K562 (cell line): ENCODE measurements around the gene DCTD. TPM values are rescaled to one million over a fixed set of nuclear protein-coding genes. Genes with fewer than 3 reads are reported as not detected.

Experiments used
- ATAC-seq: fragments of 200-7000 bp; cut with Tn5 transposase; 3 replicates; pipeline ENCODE4 v1.9.1; 2020; ENCODE audit warnings: moderate library complexity
- BruUV-seq: library from RNA; stranded (reverse); fragments of 400-500 nt; replicated peaks from 2 replicates; lab custom pipeline; 2021; lab: Mats Ljungman, UMichigan
- CTCF ChIA-PET: fragments of 300-600 bp; formaldehyde crosslinking; extraction: SDS; loops from one replicate; lab custom pipeline; 2021; ENCODE audit warnings: low intra/inter-chr PET ratio; lab: Yijun Ruan, JAX
- POLR2A ChIA-PET: fragments of 300-600, 350-650 bp; sonication (Branson Sonifier 250); formaldehyde crosslinking; extraction: SDS; loops from one replicate; lab custom pipeline; 2021; ENCODE audit warnings: antibody characterized with exemption, inconsistent platforms; lab: Yijun Ruan, JAX
- DNase-seq, 4 experiments: peaks; one replicate each; pipeline versions ENCODE4 v3.0.0 to v3.0.0-alpha.2; 2011 to 2018; ENCODE audit warnings: low spot score in 3 of 4, mixed read lengths in 3 of 4; ENCODE audit errors: extremely low read depth in 1 of 4
- FAIRE-seq: peaks from 2 replicates; lab custom pipeline; 2011; peaks lifted over from hg19 to GRCh38; lab: Jason Lieb, UNC
- H2AFZ ChIP-seq: 2 replicates; pipeline ENCODE4 v1.6.0; 2011; ENCODE audit warnings: low read depth, low read length, control low read depth, inconsistent platforms
- H3K27ac ChIP-seq: fragments of 200-600 bp; 3 replicates; pipeline ENCODE4 v1.8.0; 2011; ENCODE audit warnings: low read depth, mild to moderate bottlenecking, control low read depth, inconsistent platforms, low read length, moderate library complexity, mixed read lengths; ENCODE audit errors: extremely low read depth
- H3K27me3 ChIP-seq, 2 experiments: fragments of 300-600 bp in 1 of 2; 2 replicates in 1 of 2; 3 replicates in 1 of 2; pipeline versions ENCODE4 v1.6.0 to v1.8.0; 2011; ENCODE audit warnings: inconsistent platforms in 2 of 2, low read length in 2 of 2, mild to moderate bottlenecking in 1 of 2, mixed read lengths in 1 of 2, moderate library complexity in 1 of 2; ENCODE audit not compliant: control insufficient read depth in 2 of 2, insufficient read depth in 2 of 2
- H3K36me3 ChIP-seq: fragments of 300-600 bp; 3 replicates; pipeline ENCODE4 v1.8.0; 2011; ENCODE audit warnings: mild to moderate bottlenecking, low read length, inconsistent platforms; ENCODE audit not compliant: control insufficient read depth, insufficient read depth
- H3K4me1 ChIP-seq, 2 experiments: fragments of 200-600 bp in 1 of 2; replicated peaks in 1 of 2; 2 replicates in 1 of 2; 3 replicates in 1 of 2; pipeline versions ENCODE4 v1.5.1 to v1.8.0; 2011; ENCODE audit warnings: inconsistent platforms in 2 of 2, low read length in 2 of 2, mild to moderate bottlenecking in 1 of 2, mixed read lengths in 1 of 2, moderate library complexity in 1 of 2; ENCODE audit not compliant: control insufficient read depth in 2 of 2, insufficient read depth in 2 of 2
- H3K4me2 ChIP-seq: 2 replicates; pipeline ENCODE4 v1.6.1; 2011; ENCODE audit warnings: low read length, control low read depth, inconsistent platforms, mixed read lengths; ENCODE audit not compliant: insufficient read depth
- H3K4me3 ChIP-seq: fragments of 200-600 bp; sonication (generic), shearing (Covaris generic); 2 replicates; pipeline ENCODE4 v1.5.1; 2016; ENCODE audit warnings: control low read depth, inconsistent platforms
- H3K79me2 ChIP-seq: fragments of 200-600 bp; 3 replicates; pipeline ENCODE4 v1.8.0; 2011; ENCODE audit warnings: low read length, inconsistent platforms; ENCODE audit not compliant: control insufficient read depth, insufficient read depth
- H3K9ac ChIP-seq, 2 experiments: 2 replicates each; pipeline versions ENCODE4 v1.6.0 to v1.6.1; 2011; ENCODE audit warnings: low read depth in 2 of 2, low read length in 2 of 2, control low read depth in 1 of 2, inconsistent platforms in 1 of 2, mild to moderate bottlenecking in 1 of 2, mixed read lengths in 1 of 2; ENCODE audit not compliant: insufficient read depth in 1 of 2
- H3K9me1 ChIP-seq: one replicate; pipeline ENCODE4 v1.6.0; 2011; ENCODE audit warnings: inconsistent platforms, mild to moderate bottlenecking, low read length, moderate library complexity; ENCODE audit not compliant: control insufficient read depth, insufficient read depth
- H3K9me3 ChIP-seq: replicated peaks from 2 replicates; pipeline ENCODE4 v1.5.1; 2011; ENCODE audit warnings: low read depth, low read length, inconsistent platforms; ENCODE audit not compliant: control insufficient read depth, insufficient read depth
- H4K20me1 ChIP-seq: replicated peaks from 2 replicates; pipeline ENCODE4 v1.6.1; 2011; ENCODE audit warnings: low read length, inconsistent platforms, mixed read lengths; ENCODE audit not compliant: control insufficient read depth, insufficient read depth
- CBX3 ChIP-seq, 2 experiments: IDR thresholded peaks; 1 replicate in 1 of 2; 2 replicates in 1 of 2; pipeline ENCODE4 v1.6.1; 2012; ENCODE audit warnings: inconsistent platforms in 2 of 2, low read length in 2 of 2, borderline replicate concordance in 1 of 2, control low read depth in 1 of 2
- CBX5 ChIP-seq: IDR thresholded peaks from 2 replicates; pipeline ENCODE4 v1.6.1; 2014; ENCODE audit warnings: low read depth, borderline replicate concordance
- CSDE1 ChIP-seq, 2 experiments: fragments of 450-650 bp; IDR thresholded peaks; 2 replicates each; pipeline ENCODE4 v1.6.1; 2016; ENCODE audit warnings: mild to moderate bottlenecking in 1 of 2
- CXXC5 ChIP-seq: fragments of 250-450 bp; sonication (Bioruptor Pico); IDR thresholded peaks from 2 replicates; pipeline ENCODE4 v1.8.0; 2022; ENCODE audit warnings: inconsistent platforms, mild to moderate bottlenecking, moderate library complexity
- GABPB1 ChIP-seq: sonication (generic); formaldehyde crosslinking; IDR thresholded peaks from 2 replicates; pipeline ENCODE4 v1.8.0; 2022; ENCODE audit warnings: mild to moderate bottlenecking, missing genetic modification reagents
- HMG20B ChIP-seq: fragments of 250-450 bp; sonication (Bioruptor Pico); IDR thresholded peaks from 2 replicates; pipeline ENCODE4 v1.5.0; 2021; ENCODE audit warnings: mild to moderate bottlenecking
- NR2F6 ChIP-seq: fragments of 450-650 bp; formaldehyde crosslinking; IDR thresholded peaks from 2 replicates; pipeline ENCODE4 v1.4.0; 2020; ENCODE audit warnings: mild to moderate bottlenecking
- ZBED1 ChIP-seq: IDR thresholded peaks from 2 replicates; pipeline ENCODE4 v1.6.1; 2014
- ZNF589 ChIP-seq: fragments of 200-800 bp; sonication (Bioruptor generic); IDR thresholded peaks from 2 replicates; pipeline ENCODE4 v1.6.1; 2016; ENCODE audit warnings: low read depth, missing genetic modification characterization, missing compliant biosample characterization
- ZZZ3 ChIP-seq: fragments of 450-650 bp; IDR thresholded peaks from 2 replicates; pipeline ENCODE4 v1.6.1; 2016; ENCODE audit warnings: antibody characterized with exemption, mild to moderate bottlenecking, moderate library complexity
- WGBS: fragments of 100-300 bp; shearing (Covaris generic); methylation state at CpG from one replicate; pipeline ENCODE4 v1.1.6; 2016; ENCODE audit warnings: low coverage, mixed read lengths; ENCODE audit not compliant: insufficient coverage; ENCODE audit errors: missing lambda C conversion rate; 5-methylcytosine and 5-hydroxymethylcytosine counted together
- in situ Hi-C: fragments of 300-500 bp; cut with MboI; formaldehyde crosslinking; loops from 4 replicates; pipeline ENCODE4 v1.15.0; 2018; ENCODE audit warnings: inconsistent platforms, mixed read lengths
- intact Hi-C: fragments of 100-400 bp; cut with micrococcal nuclease; formaldehyde crosslinking; loops from 2 replicates; pipeline ENCODE4 v1.14.2; 2022
- polyA plus RNA-seq, 8 experiments: library from polyadenylated mRNA; depleted of rRNA in 4 of 8; stranded (reverse) in 5 of 8; unstranded in 3 of 8; fragments of >200 nt; fragmentation: Nextera tagmentation in 2 of 8; fragmentation: Illumina TruSeq in 1 of 8; extraction: Ambion mirVana in 2 of 8; extraction: Trizol in 1 of 8; gene quantifications; 2 replicates each; pipeline versions ENCODE4 v1.2.1 to v1.2.3, GENCODE V29; 2011 to 2014; ENCODE audit warnings: inconsistent platforms in 1 of 8, missing spikeins in 1 of 8
- total RNA-seq, 7 experiments: library from RNA; depleted of rRNA in 6 of 7; stranded (reverse); fragments of >200 nt in 6 of 7; fragmentation: Illumina TruSeq in 2 of 7; extraction: Trizol in 2 of 7; gene quantifications; 2 replicates each; pipeline versions ENCODE4 v1.2.1 to v1.2.3, GENCODE V29; 2011 to 2021; ENCODE audit warnings: low replicate concordance in 1 of 7
- TF ChIP-seq, protein P1 (sequence below): sonication (generic); formaldehyde crosslinking; IDR thresholded peaks from 2 replicates; pipeline ENCODE4 v1.4.0; 2020; ENCODE audit warnings: mild to moderate bottlenecking, missing genetic modification reagents
- TF ChIP-seq, protein P2 (sequence below): sonication (generic); formaldehyde crosslinking; IDR thresholded peaks from 2 replicates; pipeline ENCODE4 v1.8.0; 2022; ENCODE audit warnings: mild to moderate bottlenecking, missing genetic modification reagents

DCTD gene
- total and polyA plus RNA-seq, 9 of the 15 experiments (the other 6 are each of a cell fraction or from before 2014, with no cell fraction given) = 38.7 to 114 (median 76.5) TPM

DNA sequence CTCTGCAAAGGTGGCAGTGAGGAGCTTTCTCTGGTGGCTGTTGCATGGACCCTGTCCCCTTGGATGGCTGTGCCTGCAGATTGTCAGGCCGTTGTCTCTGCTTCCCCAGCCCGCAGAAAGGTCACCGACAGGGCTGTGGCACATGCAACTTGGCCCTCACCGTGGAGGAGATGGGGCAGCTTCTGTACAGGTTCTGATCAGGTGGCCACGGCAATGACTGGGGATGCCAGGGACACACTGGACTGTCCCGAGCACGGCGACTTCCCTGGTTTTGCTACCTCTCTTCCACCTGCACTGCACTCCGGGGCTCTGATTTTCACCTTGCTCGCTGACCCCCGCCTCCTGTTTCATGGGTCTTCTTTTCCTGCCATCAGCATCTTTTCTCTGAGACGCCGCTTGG, 43.5 kb downstream of the DCTD start (continued):
- TF ChIP-seq, protein P1, sequence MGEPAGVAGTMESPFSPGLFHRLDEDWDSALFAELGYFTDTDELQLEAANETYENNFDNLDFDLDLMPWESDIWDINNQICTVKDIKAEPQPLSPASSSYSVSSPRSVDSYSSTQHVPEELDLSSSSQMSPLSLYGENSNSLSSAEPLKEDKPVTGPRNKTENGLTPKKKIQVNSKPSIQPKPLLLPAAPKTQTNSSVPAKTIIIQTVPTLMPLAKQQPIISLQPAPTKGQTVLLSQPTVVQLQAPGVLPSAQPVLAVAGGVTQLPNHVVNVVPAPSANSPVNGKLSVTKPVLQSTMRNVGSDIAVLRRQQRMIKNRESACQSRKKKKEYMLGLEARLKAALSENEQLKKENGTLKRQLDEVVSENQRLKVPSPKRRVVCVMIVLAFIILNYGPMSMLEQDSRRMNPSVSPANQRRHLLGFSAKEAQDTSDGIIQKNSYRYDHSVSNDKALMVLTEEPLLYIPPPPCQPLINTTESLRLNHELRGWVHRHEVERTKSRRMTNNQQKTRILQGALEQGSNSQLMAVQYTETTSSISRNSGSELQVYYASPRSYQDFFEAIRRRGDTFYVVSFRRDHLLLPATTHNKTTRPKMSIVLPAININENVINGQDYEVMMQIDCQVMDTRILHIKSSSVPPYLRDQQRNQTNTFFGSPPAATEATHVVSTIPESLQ = no peak

DNA sequence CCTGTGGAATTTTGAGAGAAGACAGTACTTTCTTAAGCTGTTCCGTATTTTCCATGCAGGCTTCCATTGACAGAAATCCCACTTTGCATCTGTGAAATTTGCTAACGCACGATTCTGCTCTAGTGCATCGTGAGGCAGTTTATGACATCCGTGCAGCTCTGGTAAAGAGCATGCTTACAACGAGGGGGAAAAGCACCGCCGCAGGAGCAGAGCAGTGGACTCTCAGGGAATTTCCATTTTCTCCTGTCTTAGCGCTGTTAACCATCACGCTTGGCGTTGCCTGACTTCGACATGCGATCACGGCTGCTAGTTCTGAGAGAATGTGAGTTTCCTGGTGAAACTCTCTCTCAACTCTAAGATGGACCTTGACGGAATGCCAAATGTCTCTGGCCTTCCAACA, 43.9 kb downstream of the DCTD start:
- Histone ChIP-seq H3K79me2 (no peaks in the 10 kb centered on the region), H3K27ac (no peak overlapping the region), H3K9me1 (no peaks in the 10 kb centered on the region), H3K9ac (no peak overlapping the region), H3K9me3 (no peaks in the 10 kb centered on the region), H3K4me2 (no peak overlapping the region), H4K20me1 (no peaks in the 10 kb centered on the region), H3K4me3 (no peak overlapping the region), H3K27me3 (no peaks in the 10 kb centered on the region), H3K4me1 (no peaks in the 10 kb centered on the region), H2AFZ (no peak overlapping the region), H3K36me3 (no peaks in the 10 kb centered on the region)
- intact Hi-C loops (no loop called here), in situ Hi-C loops (no loop called here)
- no peak for ATAC-seq
- BruUV-seq = no TSS peak
- no peak for FAIRE-seq
- POLR2A ChIA-PET = interaction anchor here (0.6 kb wide), 1 partner anchor 215 kb away, joined by 3 read pairs; no protein-coding TSS in a partner anchor
- no peak for TF ChIP-seq CSDE1 (IDR thresholded peaks at IDR 0.05)
- no peak for TF ChIP-seq ZNF589
- TF ChIP-seq, protein P2, sequence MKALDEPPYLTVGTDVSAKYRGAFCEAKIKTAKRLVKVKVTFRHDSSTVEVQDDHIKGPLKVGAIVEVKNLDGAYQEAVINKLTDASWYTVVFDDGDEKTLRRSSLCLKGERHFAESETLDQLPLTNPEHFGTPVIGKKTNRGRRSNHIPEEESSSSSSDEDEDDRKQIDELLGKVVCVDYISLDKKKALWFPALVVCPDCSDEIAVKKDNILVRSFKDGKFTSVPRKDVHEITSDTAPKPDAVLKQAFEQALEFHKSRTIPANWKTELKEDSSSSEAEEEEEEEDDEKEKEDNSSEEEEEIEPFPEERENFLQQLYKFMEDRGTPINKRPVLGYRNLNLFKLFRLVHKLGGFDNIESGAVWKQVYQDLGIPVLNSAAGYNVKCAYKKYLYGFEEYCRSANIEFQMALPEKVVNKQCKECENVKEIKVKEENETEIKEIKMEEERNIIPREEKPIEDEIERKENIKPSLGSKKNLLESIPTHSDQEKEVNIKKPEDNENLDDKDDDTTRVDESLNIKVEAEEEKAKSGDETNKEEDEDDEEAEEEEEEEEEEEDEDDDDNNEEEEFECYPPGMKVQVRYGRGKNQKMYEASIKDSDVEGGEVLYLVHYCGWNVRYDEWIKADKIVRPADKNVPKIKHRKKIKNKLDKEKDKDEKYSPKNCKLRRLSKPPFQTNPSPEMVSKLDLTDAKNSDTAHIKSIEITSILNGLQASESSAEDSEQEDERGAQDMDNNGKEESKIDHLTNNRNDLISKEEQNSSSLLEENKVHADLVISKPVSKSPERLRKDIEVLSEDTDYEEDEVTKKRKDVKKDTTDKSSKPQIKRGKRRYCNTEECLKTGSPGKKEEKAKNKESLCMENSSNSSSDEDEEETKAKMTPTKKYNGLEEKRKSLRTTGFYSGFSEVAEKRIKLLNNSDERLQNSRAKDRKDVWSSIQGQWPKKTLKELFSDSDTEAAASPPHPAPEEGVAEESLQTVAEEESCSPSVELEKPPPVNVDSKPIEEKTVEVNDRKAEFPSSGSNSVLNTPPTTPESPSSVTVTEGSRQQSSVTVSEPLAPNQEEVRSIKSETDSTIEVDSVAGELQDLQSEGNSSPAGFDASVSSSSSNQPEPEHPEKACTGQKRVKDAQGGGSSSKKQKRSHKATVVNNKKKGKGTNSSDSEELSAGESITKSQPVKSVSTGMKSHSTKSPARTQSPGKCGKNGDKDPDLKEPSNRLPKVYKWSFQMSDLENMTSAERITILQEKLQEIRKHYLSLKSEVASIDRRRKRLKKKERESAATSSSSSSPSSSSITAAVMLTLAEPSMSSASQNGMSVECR (CRISPR knock-in tag) = no peak
- TF ChIP-seq GABPB1 (CRISPR knock-in tag) = no peak
- no peak for TF ChIP-seq CBX3 (IDR thresholded peaks at IDR 0.05; ENCODE audit: borderline replicate concordance in 1 of 2, low read length in 2 of 2)
- no peak for TF ChIP-seq CXXC5
- no peak for TF ChIP-seq NR2F6
- no peak for TF ChIP-seq CBX5
- TF ChIP-seq HMG20B (CRISPR knock-in tag) = no peak
- no peak for TF ChIP-seq ZBED1
- TF ChIP-seq ZZZ3 = no peak
- CTCF ChIA-PET = no interaction called here
- no peak for DNase-seq
- WGBS = 81% methylated on average over 15 of the region's 15 CpGs
